Transverse colon (tissue), 4 donors: ENCODE data around the gene SHE. TPM values are rescaled to one million over a fixed set of nuclear protein-coding genes. Genes with fewer than 3 reads are reported as not detected.

Experiments used
- DNase-seq: peaks from one replicate; pipeline ENCODE4 v3.0.0-alpha.2; 2019
- H3K27ac ChIP-seq, 4 donors: fragments of 200-600 bp; sonication (generic); 2 replicates each; pipeline ENCODE4 v1.5.1; 2016 to 2018; ENCODE audit warnings: inconsistent platforms in 4 of 4
- H3K27me3 ChIP-seq: fragments of 200-600 bp; sonication (generic); 2 replicates; pipeline ENCODE4 v1.5.1; 2017; ENCODE audit warnings: inconsistent platforms
- H3K36me3 ChIP-seq, 4 donors: fragments of 200-600 bp; sonication (generic); 2 replicates each; pipeline ENCODE4 v1.5.1; 2017 to 2019; ENCODE audit warnings: inconsistent platforms in 4 of 4
- H3K4me1 ChIP-seq, 4 donors: fragments of 200-600 bp; sonication (generic); 2 replicates each; pipeline ENCODE4 v1.5.1; 2017 to 2020; ENCODE audit warnings: inconsistent platforms in 4 of 4
- H3K4me3 ChIP-seq, 4 donors: fragments of 200-600 bp; sonication (generic); 1 replicate in 1 of 4; 2 replicates in 3 of 4; pipeline versions ENCODE4 v1.5.1 to v1.6.1; 2017 to 2019; ENCODE audit warnings: inconsistent platforms in 4 of 4
- H3K9me3 ChIP-seq, 2 donors: fragments of 200-600 bp; sonication (generic); 2 replicates each; pipeline ENCODE4 v1.5.1; 2017 to 2019; ENCODE audit warnings: inconsistent platforms in 2 of 2
- EP300 ChIP-seq: sonication (generic); formaldehyde crosslinking; IDR thresholded peaks from one replicate; pipeline ENCODE4 v1.6.1; 2017; ENCODE audit warnings: antibody characterized with exemption, low read depth
- POLR2A ChIP-seq: fragments of 450-650 bp; IDR thresholded peaks from one replicate; pipeline ENCODE4 v1.6.1; 2016; ENCODE audit warnings: antibody characterized with exemption, mild to moderate bottlenecking, moderate library complexity
- POLR2AphosphoS5 ChIP-seq, 3 donors: sonication (generic); formaldehyde crosslinking; IDR thresholded peaks; one replicate each; pipeline ENCODE4 v1.6.1; 2016; ENCODE audit warnings: antibody characterized with exemption in 3 of 3
- WGBS, 2 donors: methylation state at CpG; one replicate each; pipeline ENCODE4 v1.1.5; 2018; ENCODE audit warnings: low coverage in 1 of 2; 5-methylcytosine and 5-hydroxymethylcytosine counted together
- in situ Hi-C, 4 donors: fragments of 200-750 bp; cut with MboI; loops; one replicate each; pipeline versions ENCODE4 v1.15.0 to v1.15.1; 2017; ENCODE audit warnings: low sequenced_read_pairs in 3 of 4, low pct_ligation_motif_present in 1 of 4, low pct_unique_long_range_greater_than_20kb in 1 of 4
- intact Hi-C: fragments of 100-400 bp; cut with DNase I; formaldehyde crosslinking; loops from one replicate; pipeline ENCODE4 v1.15.1; 2023; ENCODE audit warnings: low total_unique reads
- total RNA-seq, 4 donors: library from RNA; depleted of rRNA; stranded (reverse); fragments of >200 nt; gene quantifications; one replicate each; pipeline ENCODE4 v1.1.0, GENCODE V29; 2016
- TF ChIP-seq, protein P1 (sequence below), 5 experiments: fragments of 200-600 bp in 3 of 5; fragments of 450-650 bp in 2 of 5; sonication (generic) in 3 of 5; IDR thresholded peaks; 1 replicate in 2 of 5; 2 replicates in 3 of 5; pipeline ENCODE4 v1.5.1; 2016 to 2017; ENCODE audit warnings: antibody characterized with exemption in 5 of 5, inconsistent platforms in 3 of 5, mild to moderate bottlenecking in 2 of 5, moderate library complexity in 1 of 5

SHE gene
- total RNA-seq, 4 donors from 2014 or later, result 5.2 to 15.0 (median 6.7) TPM

DNA sequence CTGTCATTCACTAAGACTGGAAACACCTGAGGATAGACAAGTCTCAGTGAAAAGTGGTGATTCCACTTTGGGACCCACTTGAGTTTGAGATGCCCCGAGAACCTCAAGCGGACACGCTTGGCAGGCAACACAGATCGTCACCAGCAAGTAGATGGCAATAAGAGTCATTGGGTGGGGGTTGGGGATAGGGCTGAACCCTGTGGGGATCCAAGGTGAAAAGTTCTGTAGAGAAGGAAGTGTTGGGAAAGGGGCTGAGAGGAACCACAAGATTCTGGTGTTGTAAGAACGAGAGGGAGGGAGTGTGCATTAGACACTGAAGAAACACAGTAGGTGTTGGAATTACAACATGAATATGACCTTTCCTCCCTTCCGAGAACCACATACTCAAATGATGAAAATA, 45.6 kb downstream of the SHE start:
- in situ Hi-C loops (no loop called here), intact Hi-C loops (no loop called here)
- no peaks in the 10 kb centered on the region for H3K9me3 ChIP-seq
- H3K4me3 ChIP-seq, result no peak overlapping the region
- TF ChIP-seq POLR2A, result no peak
- TF ChIP-seq EP300, result no peak
- peaks cover 0 to 16% (median 5%) of the 10 kb centered on the region in 4 donors for H3K4me1 ChIP-seq
- WGBS, 2 donors, result 92 to 94% methylated on average over 5 to 6 of the region's 6 CpGs
- no peak overlapping the region for H3K27ac ChIP-seq
- peaks cover 0 to 43% (median 7%) of the 10 kb centered on the region in 4 donors for H3K36me3 ChIP-seq
- H3K27me3 ChIP-seq, result no peaks in the 10 kb centered on the region
- DNase-seq, result no peak

DNA sequence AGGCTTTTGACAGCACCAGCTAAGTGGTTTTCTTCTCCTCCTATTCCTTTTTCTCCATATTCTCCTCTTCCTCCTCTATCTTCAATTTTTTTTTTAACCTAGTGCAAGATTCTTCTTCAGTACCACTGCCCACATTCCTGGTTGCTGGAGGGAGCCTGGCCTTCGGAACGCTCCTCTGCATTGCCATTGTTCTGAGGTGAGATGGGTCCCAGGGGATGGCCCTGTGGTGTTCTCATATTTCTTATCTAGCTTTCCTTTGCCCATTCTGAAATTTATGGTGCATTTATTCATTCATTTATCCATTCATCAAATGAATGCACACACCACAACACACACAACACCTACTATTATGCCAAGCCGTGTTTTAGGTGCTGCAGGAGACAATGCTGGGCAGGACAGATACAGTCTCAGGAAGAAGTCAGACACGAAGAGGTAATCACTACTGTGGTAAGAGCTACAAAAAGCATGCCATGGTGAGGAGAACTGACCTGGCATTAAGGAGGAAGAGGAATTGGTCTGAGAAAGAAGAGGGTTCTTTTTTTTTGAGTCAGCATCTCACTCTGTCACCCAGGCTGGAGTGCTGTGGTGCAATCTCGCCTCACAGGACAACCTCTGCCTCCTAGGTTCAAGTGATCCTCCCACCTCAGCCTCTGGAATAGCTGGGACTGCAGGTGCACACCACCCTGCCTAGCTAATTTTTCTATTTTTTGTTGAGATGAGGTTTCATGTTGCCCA, 47.7 kb downstream of the SHE start:
- in situ Hi-C loops, result no loop called here
- Histone ChIP-seq H3K4me1 (peaks cover 0 to 16% (median 5%) of the 10 kb centered on the region in 4 donors), H3K36me3 (peaks cover 0 to 59% (median 17%) of the 10 kb centered on the region in 4 donors)

DNA sequence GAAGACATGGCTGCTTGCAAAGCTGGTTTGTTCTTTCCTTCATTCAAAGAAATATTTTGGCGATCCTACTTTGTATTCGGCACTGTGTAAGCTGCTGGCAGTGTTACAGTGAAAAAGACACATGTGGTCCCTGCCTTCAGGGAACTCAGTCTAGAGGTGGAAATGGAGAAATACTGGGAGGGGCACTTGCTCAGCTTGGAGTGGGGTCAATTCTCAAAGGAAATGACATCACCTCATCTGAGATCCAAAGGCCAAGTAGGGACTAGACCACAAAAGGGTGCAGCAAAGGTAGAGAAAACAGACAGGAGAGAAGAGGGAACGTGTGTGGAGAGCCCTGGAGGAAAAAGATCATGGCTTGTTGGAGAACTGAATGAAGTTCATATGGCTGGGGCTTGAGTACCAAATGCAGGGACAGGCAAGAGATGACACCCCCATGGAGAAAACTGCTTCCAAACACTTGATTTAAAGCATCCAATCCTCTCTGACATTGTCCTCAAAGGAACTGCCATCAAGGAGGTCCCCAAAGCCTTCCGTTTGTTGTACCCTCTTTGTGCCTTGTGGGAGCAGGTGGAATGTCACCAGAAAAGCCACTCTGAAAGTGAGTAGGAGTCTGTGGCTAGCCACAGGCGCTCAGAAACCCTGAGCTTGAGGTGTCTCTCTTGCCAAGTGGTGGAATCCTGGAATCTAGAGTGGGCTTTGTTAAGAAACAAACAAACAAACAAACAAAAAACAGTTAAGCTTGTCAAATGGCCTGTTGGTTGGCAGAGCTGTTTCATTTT, 48.4 kb downstream of the SHE start:
- Histone ChIP-seq H3K4me3 (no peak overlapping the region), H3K36me3 (peaks cover 0 to 57% (median 16%) of the 10 kb centered on the region in 4 donors), H3K9me3 (no peaks in the 10 kb centered on the region), H3K4me1 (peaks cover 0 to 16% (median 5%) of the 10 kb centered on the region in 4 donors), H3K27ac (no peak overlapping the region), H3K27me3 (no peaks in the 10 kb centered on the region)
- 67% methylated on average over 5 of the region's 5 CpGs; no CpG with 5 or more reads in 1 of the 2 donors for WGBS, 2 donors
- intact Hi-C loops (no loop called here), in situ Hi-C loops (no loop called here)
- DNase-seq, result no peak
- peak in 1 of 3 donors; percentile 8 for TF ChIP-seq POLR2AphosphoS5 (IDR thresholded peaks at IDR 0.05)
- TF ChIP-seq, protein P1, sequence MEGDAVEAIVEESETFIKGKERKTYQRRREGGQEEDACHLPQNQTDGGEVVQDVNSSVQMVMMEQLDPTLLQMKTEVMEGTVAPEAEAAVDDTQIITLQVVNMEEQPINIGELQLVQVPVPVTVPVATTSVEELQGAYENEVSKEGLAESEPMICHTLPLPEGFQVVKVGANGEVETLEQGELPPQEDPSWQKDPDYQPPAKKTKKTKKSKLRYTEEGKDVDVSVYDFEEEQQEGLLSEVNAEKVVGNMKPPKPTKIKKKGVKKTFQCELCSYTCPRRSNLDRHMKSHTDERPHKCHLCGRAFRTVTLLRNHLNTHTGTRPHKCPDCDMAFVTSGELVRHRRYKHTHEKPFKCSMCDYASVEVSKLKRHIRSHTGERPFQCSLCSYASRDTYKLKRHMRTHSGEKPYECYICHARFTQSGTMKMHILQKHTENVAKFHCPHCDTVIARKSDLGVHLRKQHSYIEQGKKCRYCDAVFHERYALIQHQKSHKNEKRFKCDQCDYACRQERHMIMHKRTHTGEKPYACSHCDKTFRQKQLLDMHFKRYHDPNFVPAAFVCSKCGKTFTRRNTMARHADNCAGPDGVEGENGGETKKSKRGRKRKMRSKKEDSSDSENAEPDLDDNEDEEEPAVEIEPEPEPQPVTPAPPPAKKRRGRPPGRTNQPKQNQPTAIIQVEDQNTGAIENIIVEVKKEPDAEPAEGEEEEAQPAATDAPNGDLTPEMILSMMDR (IDR thresholded peaks at IDR 0.05), result no peak

More for the DNA sequence above, 47.7 kb downstream of the SHE start:
- 73 to 88% methylated on average over 3 to 5 of the region's 5 CpGs for WGBS, 2 donors
- DNase-seq, result no peak
- Histone ChIP-seq H3K27ac (no peak overlapping the region), H3K27me3 (no peaks in the 10 kb centered on the region), H3K4me3 (no peak overlapping the region), H3K9me3 (no peaks in the 10 kb centered on the region)
- intact Hi-C loops, result no loop called here
- no peak for TF ChIP-seq POLR2AphosphoS5 (IDR thresholded peaks at IDR 0.05)
- TF ChIP-seq POLR2A, result no peak
- TF ChIP-seq EP300, result no peak
- TF ChIP-seq, protein P1 (IDR thresholded peaks at IDR 0.05), result no peak

DNA sequence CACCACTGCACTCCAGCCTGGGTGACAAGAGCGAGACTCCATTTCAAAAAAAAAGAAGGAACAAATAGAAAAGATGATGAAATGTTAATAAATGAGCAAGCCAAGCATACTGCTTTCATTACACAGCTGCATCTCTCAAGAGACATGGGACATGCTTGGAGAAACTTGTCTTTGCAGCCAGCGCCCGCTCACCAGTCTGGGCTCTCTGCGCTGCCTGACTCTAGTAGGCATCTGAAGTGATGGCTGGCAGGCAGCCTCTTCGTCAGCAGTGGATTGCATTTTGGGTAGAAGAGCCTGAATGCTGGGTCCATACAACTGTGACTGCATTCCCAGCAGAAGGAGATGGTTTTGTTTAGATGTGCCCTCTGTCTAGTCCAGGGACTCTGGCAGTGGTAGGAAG, 49.1 kb downstream of the SHE start:
- Histone ChIP-seq H3K27ac (no peak overlapping the region), H3K9me3 (no peaks in the 10 kb centered on the region), H3K4me1 (peaks cover 0 to 16% (median 5%) of the 10 kb centered on the region in 4 donors), H3K27me3 (no peaks in the 10 kb centered on the region), H3K4me3 (no peak overlapping the region), H3K36me3 (peaks cover 0 to 55% (median 18%) of the 10 kb centered on the region in 4 donors)
- no peak for DNase-seq
- WGBS, 2 donors, result 89 to 94% methylated on average over 3 to 5 of the region's 5 CpGs
- intact Hi-C loops, result no loop called here
- TF ChIP-seq POLR2A (no peak), EP300 (no peak), POLR2AphosphoS5 (IDR thresholded peaks at IDR 0.05) (no peak)
- TF ChIP-seq, protein P1 (IDR thresholded peaks at IDR 0.05), result no peak
- in situ Hi-C loops, result no loop called here
